NT2/D1 (cell line): ENCODE data around the gene C4orf50.
"Not testable (repeated sequence)": the region's sequence is repeated elsewhere in the genome, so short reads cannot be mapped to it uniquely, and the experiment has no call there.

Source experiments
- DNase-seq: peaks from one replicate; pipeline ENCODE4 v3.0.0-alpha.2; 2011; ENCODE audit warnings: low read depth, low spot score
- H3K27me3 ChIP-seq: 2 replicates; pipeline ENCODE4 v1.6.0; 2011; ENCODE audit warnings: mild to moderate bottlenecking; ENCODE audit not compliant: insufficient read length, insufficient read depth
- H3K36me3 ChIP-seq: 2 replicates; pipeline ENCODE4 v1.6.1; 2011; ENCODE audit warnings: mild to moderate bottlenecking, low read length, mixed read lengths; ENCODE audit not compliant: insufficient read depth, insufficient read length
- H3K4me1 ChIP-seq: 2 replicates; pipeline ENCODE4 v1.5.1; 2011; ENCODE audit not compliant: insufficient read depth, insufficient read length
- H3K4me3 ChIP-seq: 2 replicates; pipeline ENCODE4 v1.5.1; 2011; ENCODE audit warnings: low read depth; ENCODE audit not compliant: insufficient read length
- H3K9ac ChIP-seq: 2 replicates; pipeline ENCODE4 v1.6.0; 2011; ENCODE audit warnings: low read depth; ENCODE audit not compliant: insufficient read length
- H3K9me3 ChIP-seq: 2 replicates; pipeline ENCODE4 v1.5.1; 2011; ENCODE audit warnings: mild to moderate bottlenecking, low read length; ENCODE audit not compliant: insufficient read depth
- SUZ12 ChIP-seq: IDR thresholded peaks from 2 replicates; pipeline ENCODE4 v1.6.1; 2011; ENCODE audit not compliant: insufficient read length, insufficient read depth; ENCODE audit errors: extremely low read depth
- YY1 ChIP-seq: IDR thresholded peaks from 2 replicates; pipeline ENCODE4 v1.6.1; 2011; ENCODE audit not compliant: insufficient read length, insufficient read depth
- ZNF274 ChIP-seq: IDR thresholded peaks from 2 replicates; pipeline ENCODE4 v1.6.1; 2011; ENCODE audit warnings: mild to moderate bottlenecking, low read depth, low read length

C4orf50 gene

GRCh38 chr4:5952975-5953951, 65.0 kb downstream of the C4orf50 start:
- H3K4me1 ChIP-seq: peaks cover 42% of the 10 kb centered on the region
- TF ChIP-seq SUZ12 (no peak), YY1 (no peak), ZNF274 (no peak)
- H3K27me3 ChIP-seq: peaks cover 10% of the 10 kb centered on the region
- H3K9me3 ChIP-seq: no peaks in the 10 kb centered on the region
- H3K36me3 ChIP-seq: no peaks in the 10 kb centered on the region
- no peak overlapping the region for H3K4me3 ChIP-seq
- DNase-seq: no peak
- H3K9ac ChIP-seq: no peak overlapping the region

- no peak overlapping the region for H3K9ac ChIP-seq
- no peaks in the 10 kb centered on the region for H3K36me3 ChIP-seq
- H3K4me1 ChIP-seq: peaks cover 42% of the 10 kb centered on the region
- TF ChIP-seq YY1: no peak
- no peak for TF ChIP-seq ZNF274
- no peak for TF ChIP-seq SUZ12
- H3K4me3 ChIP-seq: no peak overlapping the region
- DNase-seq: no peak
- peaks cover 4% of the 10 kb centered on the region for H3K27me3 ChIP-seq
- peaks cover 5% of the 10 kb centered on the region for H3K9me3 ChIP-seq
These were observed 65.8 kb downstream of the C4orf50 start for GRCh38 chr4:5952286-5952974.

- not testable (repeated sequence) for H3K4me3 ChIP-seq, H3K36me3 ChIP-seq, DNase-seq, H3K27me3 ChIP-seq, H3K9ac ChIP-seq, H3K4me1 ChIP-seq
- H3K9me3 ChIP-seq: peaks cover 22% of the 10 kb centered on the region
These were observed 71.6 kb downstream of the C4orf50 start for GRCh38 chr4:5946653-5947052.

- Histone ChIP-seq H3K4me1 (no peaks in the 10 kb centered on the region), H3K36me3 (no peaks in the 10 kb centered on the region), H3K9ac (no peak overlapping the region), H3K9me3 (peaks cover 25% of the 10 kb centered on the region), H3K27me3 (no peaks in the 10 kb centered on the region), H3K4me3 (no peak overlapping the region)
- TF ChIP-seq SUZ12 (no peak), YY1 (no peak), ZNF274 (no peak)
- DNase-seq: no peak
These were observed 72.3 kb downstream of the C4orf50 start for GRCh38 chr4:5945936-5946335.

- DNase-seq: no peak
- Histone ChIP-seq H3K9ac (no peak overlapping the region), H3K4me3 (no peak overlapping the region), H3K4me1 (no peaks in the 10 kb centered on the region), H3K27me3 (no peaks in the 10 kb centered on the region), H3K36me3 (no peaks in the 10 kb centered on the region), H3K9me3 (peaks cover 33% of the 10 kb centered on the region)
- no peak for TF ChIP-seq ZNF274
- TF ChIP-seq YY1: no peak
- TF ChIP-seq SUZ12: no peak
These were observed 73.1 kb downstream of the C4orf50 start for GRCh38 chr4:5945171-5945570.

GRCh38 chr4:5943561-5943960, 74.7 kb downstream of the C4orf50 start:
- H3K4me3 ChIP-seq: no peak overlapping the region
- no peaks in the 10 kb centered on the region for H3K36me3 ChIP-seq
- no peak for DNase-seq
- peaks cover 38% of the 10 kb centered on the region for H3K9me3 ChIP-seq
- no peaks in the 10 kb centered on the region for H3K27me3 ChIP-seq
- TF ChIP-seq YY1: no peak
- TF ChIP-seq SUZ12: no peak
- no peak for TF ChIP-seq ZNF274
- H3K9ac ChIP-seq: no peak overlapping the region
- H3K4me1 ChIP-seq: no peaks in the 10 kb centered on the region

GRCh38 chr4:5942947-5943346, 75.3 kb downstream of the C4orf50 start:
- H3K36me3 ChIP-seq: no peaks in the 10 kb centered on the region
- no peak for DNase-seq
- no peak overlapping the region for H3K4me3 ChIP-seq
- H3K9me3 ChIP-seq: peaks cover 38% of the 10 kb centered on the region
- H3K4me1 ChIP-seq: no peaks in the 10 kb centered on the region
- no peak overlapping the region for H3K9ac ChIP-seq
- TF ChIP-seq ZNF274 (no peak), SUZ12 (no peak), YY1 (no peak)
- H3K27me3 ChIP-seq: no peaks in the 10 kb centered on the region
